ENCODE measurements around the gene SLX4IP.

SLX4IP gene

DNA sequence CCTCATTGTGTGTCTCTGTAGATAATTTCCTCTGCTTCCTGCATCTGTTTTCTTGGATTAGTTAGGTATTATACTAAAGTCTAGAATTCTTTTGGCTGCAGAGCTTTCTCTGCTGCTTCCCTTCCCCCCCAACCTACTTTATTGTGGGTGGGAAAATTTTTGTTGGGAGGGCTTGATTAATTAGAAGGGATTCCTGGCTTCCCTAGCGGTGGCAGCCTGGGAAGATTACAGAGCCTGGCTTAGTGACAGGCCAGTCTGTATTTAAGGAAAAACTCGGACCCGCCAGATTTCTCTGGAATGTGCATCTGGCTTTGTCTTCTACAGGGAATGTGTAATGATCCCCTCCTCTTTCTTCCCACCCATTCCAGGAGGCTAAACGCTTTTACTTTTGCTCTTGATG lies 31.2 kb downstream of the SLX4IP start:
- no peak for DNase-seq (ENCODE audit: low read depth in 2 of 2)

DNA sequence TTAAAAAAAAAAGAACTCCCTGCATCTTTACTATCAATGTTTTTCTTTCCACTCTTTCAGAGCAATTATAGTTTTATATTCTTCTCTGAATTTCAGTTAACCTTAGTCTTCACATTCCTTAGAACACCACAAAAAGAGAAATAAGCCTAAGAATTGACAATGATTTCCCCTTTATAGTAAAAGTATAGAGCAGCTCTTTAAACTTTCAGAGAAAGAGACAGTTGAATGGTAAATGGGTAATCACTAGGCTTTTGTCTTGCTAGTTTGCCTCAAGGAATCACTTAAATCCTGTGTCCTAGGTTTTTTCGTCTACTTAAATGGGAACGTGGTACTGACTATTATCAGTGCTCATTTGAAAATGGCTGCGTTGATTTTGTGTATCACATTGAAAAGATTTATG lies 31.8 kb downstream of the SLX4IP start:
- DNase-seq (ENCODE audit: low read depth in 2 of 2): no peak

DNA sequence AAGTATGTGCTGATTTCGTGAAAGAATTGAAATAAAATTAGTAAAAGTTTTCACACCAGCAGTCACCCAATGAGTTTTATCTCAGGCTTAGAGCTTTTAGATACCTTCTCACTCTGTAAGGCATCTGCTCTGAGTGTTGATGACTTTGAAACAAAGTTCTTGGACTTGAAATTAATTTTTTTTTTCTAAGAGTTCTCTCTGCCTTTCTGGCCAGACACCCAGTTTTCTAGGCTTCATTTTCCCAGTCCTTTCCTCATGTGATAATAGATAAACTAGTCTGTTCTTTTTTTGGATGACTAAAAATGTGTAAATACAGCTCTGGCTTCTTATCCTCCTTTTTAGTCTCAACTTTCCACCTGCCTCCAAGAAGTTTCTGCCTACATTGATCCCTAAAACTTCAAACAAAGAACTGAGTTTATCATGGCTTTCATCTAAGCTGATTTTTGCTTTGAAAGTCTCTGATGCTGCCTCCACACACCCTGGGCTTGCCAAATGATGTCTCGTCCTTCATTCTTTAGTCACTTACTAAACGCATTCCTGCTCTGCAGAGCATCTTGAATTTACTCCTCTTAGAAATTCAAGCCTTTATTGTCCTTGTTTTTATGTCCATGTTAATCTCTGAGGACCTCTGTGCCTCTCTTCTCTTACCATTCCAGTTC lies 32.7 kb downstream of the SLX4IP start:
- DNase-seq (ENCODE audit: low read depth in 2 of 2): no peak

DNA sequence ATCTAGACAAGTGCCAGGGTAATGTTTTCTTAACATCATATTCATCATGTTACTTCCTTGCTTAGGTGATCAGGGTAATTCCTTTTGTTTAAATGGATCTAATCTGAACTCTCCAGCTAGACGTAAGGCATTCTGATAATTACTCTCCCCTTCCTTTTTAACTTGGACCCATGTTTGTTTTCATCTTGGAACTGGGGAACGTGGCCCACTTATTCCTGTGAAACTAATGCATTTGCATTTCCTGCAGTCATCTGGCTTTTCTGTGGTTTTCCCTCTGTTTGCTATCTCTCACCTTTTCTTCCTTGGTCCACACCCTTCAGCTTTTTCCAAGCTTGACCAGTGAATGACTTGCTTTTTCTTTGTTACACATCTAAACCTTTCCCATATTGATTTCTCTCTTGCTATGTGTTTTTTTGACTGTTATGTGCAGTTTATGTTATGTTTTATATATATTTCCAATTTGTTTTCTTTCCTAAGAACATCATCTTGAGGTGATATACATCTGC lies 33.3 kb downstream of the SLX4IP start:
- no peak for DNase-seq (ENCODE audit: low read depth in 2 of 2)

DNA sequence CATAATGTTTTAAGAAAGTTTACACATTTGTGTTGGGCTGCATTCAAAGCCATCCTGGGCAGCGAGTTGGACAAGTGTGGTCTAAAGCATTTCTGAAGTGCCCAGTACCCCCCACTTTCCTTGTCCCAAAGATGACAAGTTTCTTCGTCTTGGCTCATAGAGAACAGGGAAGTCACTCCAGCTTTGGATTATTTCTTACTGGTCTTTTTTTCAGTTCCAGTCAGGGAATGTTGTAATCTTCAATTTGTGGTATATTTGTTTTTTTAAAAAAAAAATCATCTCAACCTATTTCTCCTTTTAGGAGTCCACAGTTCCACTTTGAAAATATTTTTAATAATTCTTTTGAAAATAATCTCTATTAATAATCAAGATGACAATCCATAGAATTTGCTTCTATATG lies 34.0 kb downstream of the SLX4IP start:
- no peak for DNase-seq (ENCODE audit: low read depth in 2 of 2)

DNA sequence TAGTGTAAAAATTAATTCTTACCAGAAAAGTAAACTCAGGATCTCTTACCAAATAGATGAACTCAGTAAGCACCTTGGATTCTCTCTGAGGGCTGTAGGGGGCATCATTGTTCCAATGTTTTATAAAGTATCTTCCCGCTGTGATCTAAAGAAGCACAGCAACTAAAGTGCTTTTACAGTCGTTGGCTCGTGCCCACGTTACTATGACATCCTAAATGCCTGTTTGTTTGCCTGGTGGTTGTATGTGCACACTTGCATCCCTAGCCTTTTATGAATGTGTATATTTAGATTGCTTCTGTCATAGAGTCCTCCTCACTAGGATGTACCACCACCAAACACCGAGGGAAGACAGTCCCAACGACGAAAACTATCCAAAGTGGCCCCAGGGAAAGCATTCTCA lies 34.5 kb downstream of the SLX4IP start:
- DNase-seq (ENCODE audit: low read depth in 2 of 2): no peak

DNA sequence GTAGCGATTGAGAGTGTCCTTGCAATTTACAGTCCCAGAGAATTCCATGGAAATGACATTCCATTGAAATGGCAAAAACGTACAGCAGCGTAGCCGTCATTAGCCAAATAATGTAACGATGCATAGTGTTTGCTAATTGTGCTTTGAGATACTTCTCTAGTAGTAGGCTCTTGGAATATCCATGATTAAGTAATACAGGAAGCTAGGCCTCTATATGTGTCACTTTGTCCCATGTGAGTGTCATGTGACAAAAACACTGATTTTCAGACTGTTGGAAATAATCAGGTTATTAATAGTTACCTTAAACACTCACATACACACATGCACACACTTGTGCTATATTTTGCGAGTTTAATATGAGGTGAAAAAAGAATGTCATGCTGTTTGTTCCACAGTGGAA lies 35.2 kb downstream of the SLX4IP start:
- DNase-seq (ENCODE audit: low read depth in 2 of 2): no peak

DNA sequence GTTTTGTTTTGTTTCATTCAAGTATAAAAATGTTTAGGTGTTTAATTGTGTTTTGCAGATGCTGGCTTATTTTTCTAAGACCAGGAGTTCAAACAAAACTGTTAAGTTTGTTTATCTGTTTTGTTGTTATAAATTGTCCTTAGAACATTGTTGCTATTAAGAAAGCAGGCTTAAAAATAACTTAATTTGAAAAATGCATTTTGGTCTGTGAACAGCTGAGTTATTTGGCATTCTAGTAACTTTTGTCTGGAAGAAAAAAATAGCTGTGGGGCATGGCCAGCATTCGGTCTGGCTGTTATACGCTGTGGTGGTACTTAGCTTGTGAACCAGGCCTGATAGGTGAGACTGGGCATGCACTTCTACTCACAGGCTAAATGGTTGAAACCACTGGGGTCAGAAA lies 37.8 kb downstream of the SLX4IP start:
- no peak for DNase-seq (ENCODE audit: low read depth in 2 of 2)

DNA sequence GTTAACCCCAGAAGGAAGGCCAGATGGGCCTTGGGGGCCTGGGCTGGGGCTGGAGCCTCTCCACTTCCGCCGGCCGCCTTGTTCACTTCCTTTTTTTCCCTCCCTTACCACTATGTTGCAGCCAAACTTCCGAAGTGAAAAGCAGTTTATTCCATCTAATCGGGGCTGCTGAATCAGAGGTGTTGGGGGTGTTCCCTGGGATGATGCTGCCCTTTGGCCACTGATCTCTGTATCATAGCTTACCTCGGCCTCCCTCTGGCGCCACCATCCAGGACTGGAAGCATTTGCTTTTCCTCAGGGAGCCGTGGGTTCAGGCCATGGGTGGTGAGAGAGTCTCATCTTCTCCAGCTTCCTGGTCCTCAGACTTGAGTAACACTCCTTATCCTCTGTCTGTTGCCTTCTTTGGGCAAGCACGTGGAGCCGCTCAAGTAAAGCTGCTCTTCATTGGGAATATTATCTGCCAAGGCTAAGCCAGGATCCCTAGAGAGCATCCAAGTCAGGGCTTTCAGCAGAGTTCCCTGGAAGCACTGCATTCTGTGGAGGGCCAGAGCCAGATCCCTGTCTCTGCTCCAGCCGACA lies 39.6 kb downstream of the SLX4IP start:
- no peak for DNase-seq (ENCODE audit: low read depth in 2 of 2)

DNA sequence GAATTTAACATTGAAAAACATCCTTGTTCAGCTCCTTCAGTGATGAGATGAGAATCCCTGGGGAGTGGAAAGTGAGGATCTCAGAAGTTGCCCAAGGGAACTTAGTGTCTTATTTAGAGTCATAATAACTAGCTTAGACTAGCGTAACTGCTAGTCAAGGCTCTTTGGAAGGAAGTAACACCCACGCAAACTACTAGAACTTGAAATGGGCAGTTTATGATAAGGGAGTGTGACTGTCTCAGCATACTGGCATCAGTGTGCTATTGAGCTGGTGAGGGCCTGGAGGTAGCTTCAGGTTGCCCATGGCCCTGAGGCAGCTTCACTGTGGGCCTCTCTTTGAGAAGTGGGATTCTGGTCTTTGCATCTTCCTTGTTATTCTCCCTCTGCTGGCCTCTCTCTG lies 40.1 kb downstream of the SLX4IP start:
- no peak for DNase-seq (ENCODE audit: low read depth in 2 of 2)

DNA sequence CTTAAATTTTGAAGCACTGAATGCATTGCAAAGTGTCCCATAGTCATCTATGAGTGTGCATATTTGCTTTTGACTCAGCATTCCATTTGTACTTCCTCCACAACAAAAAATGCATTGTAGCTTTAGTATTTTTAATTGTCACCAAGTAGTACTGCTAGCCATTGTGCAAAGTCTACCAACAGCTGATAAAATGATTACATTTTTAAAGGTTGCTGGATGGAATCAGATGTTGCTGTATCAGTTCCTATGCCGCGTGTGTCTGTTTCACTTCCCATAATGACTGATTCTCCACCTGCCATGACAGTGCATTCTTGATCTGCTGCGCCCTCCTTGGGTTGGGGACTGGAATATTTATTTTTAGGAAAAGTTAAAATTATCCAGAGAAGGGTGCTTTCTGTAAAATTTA lies 41.2 kb downstream of the SLX4IP start:
- DNase-seq (ENCODE audit: low read depth in 2 of 2): no peak

DNA sequence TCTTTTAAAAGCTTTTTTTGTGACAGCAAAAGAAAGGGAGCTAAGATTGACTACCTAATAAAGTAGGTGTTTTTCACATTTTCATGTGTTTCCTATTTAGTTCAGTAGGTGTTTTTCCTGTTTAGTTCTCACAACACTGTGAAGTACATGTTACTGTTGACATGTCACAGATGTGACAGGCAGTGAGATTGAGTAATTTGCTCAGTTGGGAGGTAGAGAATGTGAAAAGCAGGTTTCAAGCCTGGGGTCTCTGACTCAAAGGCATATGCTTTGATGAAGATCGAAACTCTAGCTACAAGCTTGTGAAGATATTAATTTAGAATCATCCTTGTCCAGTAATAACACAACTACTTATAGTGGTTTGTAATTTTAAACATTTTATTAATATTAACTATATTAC lies 43.1 kb downstream of the SLX4IP start:
- DNase-seq (ENCODE audit: low read depth in 2 of 2): no peak

DNA sequence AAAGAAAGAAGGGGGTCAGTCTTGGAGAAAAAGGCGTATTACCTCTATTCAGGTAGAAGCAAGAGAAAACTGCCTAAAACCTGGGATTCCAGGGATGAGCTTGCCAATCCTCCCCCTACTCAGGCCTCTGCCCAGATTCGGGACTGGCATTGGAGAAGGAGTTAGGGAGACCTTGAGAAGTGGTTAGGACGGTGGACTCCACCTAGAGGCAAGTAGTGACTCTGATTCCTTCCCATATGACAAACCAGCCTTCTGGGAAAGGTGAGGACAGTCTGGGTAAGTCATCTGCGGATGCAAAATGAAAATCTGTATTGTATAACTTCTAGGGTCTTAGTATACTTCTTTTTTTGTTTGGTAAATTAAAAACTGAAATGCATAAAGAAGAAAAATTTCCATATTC lies 43.8 kb downstream of the SLX4IP start:
- no peak for DNase-seq (ENCODE audit: low read depth in 2 of 2)

DNA sequence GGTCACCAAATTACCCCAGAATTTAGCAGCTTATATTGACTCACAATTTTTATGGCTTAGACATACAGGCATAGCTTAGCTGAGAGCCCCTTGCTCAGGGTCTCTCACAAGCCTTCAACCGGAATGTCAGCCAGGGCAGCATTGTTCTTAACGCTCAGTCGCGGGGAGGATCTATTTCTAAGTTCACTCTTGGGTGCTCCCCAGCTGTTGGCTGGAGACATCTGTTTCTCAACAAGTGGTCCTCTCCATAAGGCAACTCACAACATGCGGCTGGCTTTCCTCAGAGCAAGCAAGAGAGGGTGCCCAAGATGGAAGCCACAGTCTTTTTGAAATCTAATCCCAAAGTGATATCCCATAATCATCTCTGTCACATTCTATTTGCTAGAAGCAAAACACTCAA lies 46.6 kb downstream of the SLX4IP start:
- no peak for DNase-seq (ENCODE audit: low read depth in 2 of 2)

DNA sequence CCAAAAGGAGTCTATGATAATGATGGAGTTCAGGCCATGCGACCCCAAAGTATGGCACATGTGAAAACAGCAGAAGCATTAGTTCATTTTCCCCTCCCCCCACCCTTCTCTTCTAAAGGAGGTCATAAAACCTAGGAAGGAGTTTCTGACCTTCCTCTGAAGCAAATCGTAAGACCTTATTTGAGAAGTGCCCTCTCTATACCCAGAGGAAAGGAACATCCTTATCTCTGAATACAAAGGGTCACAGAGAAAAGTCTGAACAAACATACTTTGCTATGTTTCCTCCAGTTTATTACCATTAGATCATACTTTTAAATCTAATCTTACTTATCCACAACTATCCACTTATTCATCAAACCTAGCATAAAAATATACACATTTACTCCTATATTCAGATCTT lies 48.6 kb downstream of the SLX4IP start:
- no peak for DNase-seq (ENCODE audit: low read depth in 2 of 2)

DNA sequence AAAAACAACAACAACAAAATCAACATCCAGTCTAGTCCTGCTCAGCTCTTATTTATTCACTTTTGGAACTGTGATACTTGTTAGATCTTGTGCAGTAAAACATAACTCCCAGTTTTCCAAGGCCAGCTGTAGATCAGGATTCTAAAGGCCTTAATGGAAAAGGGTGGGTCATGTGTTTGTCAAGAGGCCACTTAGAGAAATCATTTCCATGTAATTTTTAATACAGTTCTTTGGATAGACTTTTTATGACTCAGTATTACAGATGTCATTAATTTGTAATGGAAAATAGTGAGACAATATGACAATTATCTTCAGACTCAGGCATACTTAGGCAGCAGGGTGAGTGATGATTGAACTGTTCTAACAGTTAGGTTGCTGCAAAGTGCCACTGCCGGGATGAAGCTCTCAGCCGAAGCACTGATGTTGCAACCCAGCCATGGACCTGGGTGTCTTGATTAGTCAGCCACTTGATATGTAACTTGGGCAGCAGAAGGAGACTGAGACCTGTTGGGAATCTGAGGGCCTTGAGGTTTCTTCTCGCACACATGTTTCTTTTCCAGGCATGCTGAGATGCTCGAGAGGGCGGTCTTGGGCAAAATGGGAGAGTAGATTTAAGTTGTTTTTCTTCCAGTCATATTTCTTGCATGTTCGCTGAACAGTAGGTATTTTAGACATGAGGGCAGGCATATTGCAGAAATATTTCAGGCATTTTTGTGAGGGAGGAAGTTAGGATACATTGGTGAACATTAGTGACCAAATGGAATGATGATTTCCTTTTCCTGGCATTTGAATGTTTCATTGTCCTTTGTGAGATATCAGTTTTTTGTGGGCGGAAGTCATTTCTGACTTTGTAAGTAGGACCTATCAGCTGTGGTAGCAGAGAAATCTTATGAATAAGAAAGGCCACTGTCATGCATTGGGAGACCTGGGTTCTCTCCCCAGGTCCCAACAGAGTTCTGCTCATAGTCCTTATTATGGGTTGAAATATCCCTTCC lies 52.3 kb downstream of the SLX4IP start:
- DNase-seq (ENCODE audit: low read depth in 2 of 2): no peak

DNA sequence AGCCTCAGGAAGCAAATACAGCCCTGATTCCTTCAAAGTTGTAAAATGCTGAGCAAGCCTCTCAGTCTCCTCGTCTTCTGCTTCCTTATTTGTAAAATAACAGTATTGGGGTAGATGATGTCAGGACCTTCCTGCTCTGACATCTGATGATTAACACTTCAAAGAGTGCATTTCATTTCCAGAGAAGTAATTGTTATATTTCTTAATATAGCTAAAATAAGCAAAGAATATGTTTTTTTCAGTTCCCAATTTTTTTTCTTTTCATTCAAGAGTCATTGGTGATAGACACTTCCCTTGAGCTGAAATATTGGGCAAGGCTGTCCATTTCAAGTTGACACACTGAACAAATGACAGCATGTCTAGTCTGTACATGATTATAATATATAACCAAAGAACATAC lies 53.4 kb downstream of the SLX4IP start:
- no peak for DNase-seq (ENCODE audit: low read depth in 2 of 2)

DNA sequence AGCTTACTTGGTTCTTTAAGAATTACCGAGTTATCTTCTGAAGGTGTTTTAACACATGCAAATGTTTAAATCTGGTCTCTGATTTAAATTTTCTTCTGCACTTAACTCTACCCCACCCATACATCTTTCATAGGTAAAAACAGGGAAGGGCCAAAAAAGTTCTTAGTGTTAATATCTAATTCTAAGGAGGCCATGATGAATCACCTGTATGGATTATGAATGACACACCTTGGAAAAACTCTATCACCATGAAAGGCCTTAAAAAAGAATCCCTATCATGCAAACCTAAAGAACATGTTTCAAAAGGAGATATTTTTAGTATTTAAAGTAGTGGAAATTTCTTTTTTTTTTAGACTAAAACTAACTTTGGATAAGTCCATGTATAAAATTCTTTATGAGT lies 54.7 kb downstream of the SLX4IP start:
- DNase-seq (ENCODE audit: low read depth in 2 of 2): no peak

DNA sequence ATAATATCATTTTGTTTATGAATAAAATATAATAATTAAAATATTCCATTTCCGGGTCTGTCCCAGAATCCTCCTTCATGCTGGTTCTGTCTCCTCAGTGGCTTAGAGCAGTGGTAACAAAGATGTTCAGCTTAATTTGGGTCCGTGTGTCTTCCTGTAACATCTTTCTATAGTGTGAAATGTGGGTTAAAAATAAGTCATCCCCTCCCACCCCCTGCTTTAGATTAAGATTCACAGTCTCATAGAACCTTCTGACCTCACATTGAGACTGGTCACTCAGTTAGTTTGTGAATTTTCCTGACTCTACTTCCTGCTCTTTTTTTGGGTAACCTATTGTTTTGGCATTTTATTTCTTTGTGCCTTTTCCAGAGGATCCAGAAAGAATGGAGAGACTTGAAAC lies 55.2 kb downstream of the SLX4IP start:
- DNase-seq (ENCODE audit: low read depth in 2 of 2): no peak

DNA sequence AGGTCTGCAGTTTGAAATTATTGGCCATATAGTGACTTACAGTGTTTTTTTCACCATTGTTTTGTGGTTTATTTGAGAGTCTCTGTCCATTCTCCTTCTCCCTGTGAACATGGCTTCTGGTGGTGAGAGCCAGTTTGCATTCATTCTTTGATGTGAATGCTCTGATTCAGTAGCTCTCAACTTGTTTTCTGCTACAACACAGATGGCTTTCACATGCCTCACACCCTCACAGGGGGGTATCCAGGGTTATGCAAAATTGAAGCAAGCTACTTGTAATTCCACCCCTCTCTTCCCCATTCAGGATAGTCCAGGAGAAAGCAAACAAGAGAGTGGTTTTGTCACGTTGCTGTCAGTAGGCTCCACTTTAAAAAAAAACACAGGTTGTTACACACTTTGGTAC lies 55.6 kb downstream of the SLX4IP start:
- no peak for DNase-seq (ENCODE audit: low read depth in 2 of 2)

DNA sequence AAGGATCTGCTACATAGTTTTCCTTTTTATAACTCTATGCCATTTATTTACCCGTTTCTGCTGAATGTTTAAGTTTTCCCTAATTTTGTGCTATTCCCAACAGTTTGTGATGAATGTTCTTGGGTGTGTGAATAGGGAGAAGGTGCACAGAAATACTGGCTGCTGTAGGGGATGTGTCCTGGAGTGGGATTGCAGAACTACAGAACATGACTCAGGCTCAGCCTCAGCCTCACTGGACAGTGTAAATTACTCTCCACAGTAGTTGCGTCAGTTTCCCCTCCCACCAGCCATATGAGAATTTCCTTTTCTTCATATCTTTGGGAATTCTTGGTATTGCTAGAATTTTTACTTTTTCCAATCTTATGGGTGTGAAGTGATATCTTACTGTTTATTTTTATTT lies 57.0 kb downstream of the SLX4IP start:
- no peak for DNase-seq (ENCODE audit: low read depth in 2 of 2)

DNA sequence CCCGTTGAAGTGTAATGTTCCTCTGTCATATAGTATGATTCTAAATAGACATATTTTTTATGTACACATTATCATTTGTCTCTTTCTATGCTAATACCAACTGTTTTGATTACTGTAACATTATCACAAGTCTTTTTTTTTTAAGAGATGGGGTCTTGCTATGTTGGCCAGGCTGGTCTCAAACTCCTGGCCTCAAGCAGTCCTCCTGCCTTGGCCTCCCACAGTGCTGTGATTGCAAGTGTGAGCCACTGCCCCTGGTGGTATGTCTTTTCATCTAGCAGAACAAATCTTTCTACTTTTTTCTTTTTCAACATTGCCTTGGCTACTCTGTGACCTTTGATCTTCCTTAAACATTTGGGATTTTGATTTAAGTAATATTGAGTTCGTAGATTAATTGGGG lies 57.7 kb downstream of the SLX4IP start:
- no peak for DNase-seq (ENCODE audit: low read depth in 2 of 2)

DNA sequence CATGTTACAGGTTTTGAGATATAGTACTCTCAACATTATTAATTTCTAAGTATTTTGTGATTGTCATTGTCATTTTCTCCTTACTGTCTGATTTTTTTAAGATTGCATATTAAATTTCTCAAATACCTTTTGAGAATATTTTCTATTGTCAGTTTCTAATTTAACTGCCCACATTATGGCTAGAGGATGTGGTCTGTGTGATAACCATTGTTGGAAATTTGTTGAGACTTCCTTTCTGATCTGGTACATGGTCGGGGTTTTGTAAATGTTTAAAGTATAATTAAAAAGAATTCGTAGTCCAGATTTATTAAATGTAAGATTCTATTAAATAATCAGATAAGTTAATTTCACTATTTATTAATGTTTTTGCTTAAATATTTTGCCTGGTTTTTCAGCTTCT lies 60.1 kb downstream of the SLX4IP start:
- no peak for DNase-seq (ENCODE audit: low read depth in 2 of 2)
